Naive thymus-derived CD4-positive, alpha-beta T cell (primary cell): ENCODE data around the gene PLK5. TPM values are rescaled to one million over a fixed set of nuclear protein-coding genes. Genes with fewer than 3 reads are reported as not detected.
A peak's percentile ranks its signal among the peaks of the same experiment; 100 is the strongest.

Source experiments
- ATAC-seq: fragments of 150-1000 bp; cut with Tn5 transposase; 2 replicates; pipeline ENCODE4 v1.10.0; 2021; ENCODE audit warnings: mild to moderate bottlenecking, moderate library complexity
- CTCF ChIA-PET: fragments of 350-600 bp; sonication (Branson Sonifier 250); formaldehyde crosslinking; loops from one replicate; lab custom pipeline; 2021; ENCODE audit warnings: antibody characterized with exemption; lab: Charles Lee
- POLR2A ChIA-PET: fragments of 350-600 bp; sonication (Branson Sonifier 250); formaldehyde crosslinking; loops from one replicate; lab custom pipeline; 2021; ENCODE audit warnings: antibody characterized with exemption, inconsistent platforms; lab: Charles Lee
- DNase-seq, 9 donors: peaks; one replicate each; pipeline versions ENCODE4 v3.0.0 to v3.0.0-alpha.2; 2020 to 2022; ENCODE audit warnings: mixed read lengths in 1 of 9
- H3K27ac ChIP-seq: one replicate; pipeline ENCODE4 v1.7.0; 2013; ENCODE audit warnings: mild to moderate bottlenecking, low read depth, low read length, moderate library complexity
- H3K27me3 ChIP-seq, 2 donors: one replicate each; pipeline ENCODE4 v1.7.0; 2013; ENCODE audit warnings: low read length in 2 of 2, mild to moderate bottlenecking in 2 of 2, moderate library complexity in 2 of 2; ENCODE audit not compliant: control insufficient read depth in 2 of 2, insufficient read depth in 2 of 2
- H3K36me3 ChIP-seq, 3 experiments: 1 replicate in 2 of 3; 2 replicates in 1 of 3; pipeline ENCODE4 v1.7.0; 2013; ENCODE audit warnings: low read length in 3 of 3, mild to moderate bottlenecking in 3 of 3, moderate library complexity in 1 of 3; ENCODE audit not compliant: insufficient read depth in 3 of 3, control insufficient read depth in 2 of 3
- H3K4me1 ChIP-seq, 2 donors: one replicate each; pipeline ENCODE4 v1.7.0; 2013; ENCODE audit warnings: low read length in 2 of 2, mild to moderate bottlenecking in 2 of 2, moderate library complexity in 1 of 2; ENCODE audit not compliant: control insufficient read depth in 2 of 2, insufficient read depth in 2 of 2
- H3K4me3 ChIP-seq: 2 replicates; pipeline ENCODE4 v1.7.0; 2013; ENCODE audit warnings: mild to moderate bottlenecking, low read length
- H3K9me3 ChIP-seq, 3 experiments: 1 replicate in 2 of 3; 2 replicates in 1 of 3; pipeline ENCODE4 v1.7.0; 2013; ENCODE audit warnings: low read length in 3 of 3; ENCODE audit not compliant: control insufficient read depth in 2 of 3
- H3K27ac Mint-ChIP-seq, 9 donors: one replicate each; pipeline ENCODE4 v1.8.0; 2020 to 2022; ENCODE audit warnings: mixed read lengths in 9 of 9, mild to moderate bottlenecking in 8 of 9, moderate library complexity in 5 of 9, inconsistent platforms in 2 of 9
- H3K27me3 Mint-ChIP-seq, 5 donors: one replicate each; pipeline ENCODE4 v1.8.0; 2021 to 2022; ENCODE audit warnings: mixed read lengths in 5 of 5, mild to moderate bottlenecking in 1 of 5
- H3K36me3 Mint-ChIP-seq, 5 donors: one replicate each; pipeline ENCODE4 v1.8.0; 2020 to 2022; ENCODE audit warnings: mixed read lengths in 5 of 5, mild to moderate bottlenecking in 3 of 5, inconsistent platforms in 1 of 5
- H3K4me1 Mint-ChIP-seq, 7 donors: one replicate each; pipeline ENCODE4 v1.8.0; 2020 to 2022; ENCODE audit warnings: mixed read lengths in 7 of 7, mild to moderate bottlenecking in 3 of 7, inconsistent platforms in 1 of 7
- H3K4me3 Mint-ChIP-seq, 10 donors: one replicate each; pipeline ENCODE4 v1.8.0; 2020 to 2022; ENCODE audit warnings: mild to moderate bottlenecking in 10 of 10, mixed read lengths in 10 of 10, moderate library complexity in 6 of 10, inconsistent platforms in 2 of 10
- H3K9me3 Mint-ChIP-seq, 11 donors: one replicate each; pipeline ENCODE4 v1.8.0; 2020 to 2022; ENCODE audit warnings: mixed read lengths in 11 of 11, mild to moderate bottlenecking in 4 of 11, inconsistent platforms in 1 of 11, moderate library complexity in 1 of 11
- intact Hi-C, 2 donors: fragments of 100-400 bp; cut with micrococcal nuclease; formaldehyde crosslinking; loops; one replicate each; pipeline ENCODE4 v1.15.1; 2023
- polyA plus RNA-seq, 2 donors: library from polyadenylated mRNA; unstranded; fragments of 300-500 nt; fragmentation: Illumina TruSeq; gene quantifications; one replicate each; pipeline ENCODE4 v1.2.3, GENCODE V29; 2021
- total RNA-seq, 6 experiments: library from RNA in 5 of 6; stranded (reverse) in 5 of 6; gene quantifications; 1 replicate in 5 of 6; 2 replicates in 1 of 6; pipeline ENCODE4 v1.2.3 and lab custom pipeline; 2021 to 2026

The PLK5 gene
- total and polyA plus RNA-seq, 7 experiments from 2014 or later = not detected

DNA sequence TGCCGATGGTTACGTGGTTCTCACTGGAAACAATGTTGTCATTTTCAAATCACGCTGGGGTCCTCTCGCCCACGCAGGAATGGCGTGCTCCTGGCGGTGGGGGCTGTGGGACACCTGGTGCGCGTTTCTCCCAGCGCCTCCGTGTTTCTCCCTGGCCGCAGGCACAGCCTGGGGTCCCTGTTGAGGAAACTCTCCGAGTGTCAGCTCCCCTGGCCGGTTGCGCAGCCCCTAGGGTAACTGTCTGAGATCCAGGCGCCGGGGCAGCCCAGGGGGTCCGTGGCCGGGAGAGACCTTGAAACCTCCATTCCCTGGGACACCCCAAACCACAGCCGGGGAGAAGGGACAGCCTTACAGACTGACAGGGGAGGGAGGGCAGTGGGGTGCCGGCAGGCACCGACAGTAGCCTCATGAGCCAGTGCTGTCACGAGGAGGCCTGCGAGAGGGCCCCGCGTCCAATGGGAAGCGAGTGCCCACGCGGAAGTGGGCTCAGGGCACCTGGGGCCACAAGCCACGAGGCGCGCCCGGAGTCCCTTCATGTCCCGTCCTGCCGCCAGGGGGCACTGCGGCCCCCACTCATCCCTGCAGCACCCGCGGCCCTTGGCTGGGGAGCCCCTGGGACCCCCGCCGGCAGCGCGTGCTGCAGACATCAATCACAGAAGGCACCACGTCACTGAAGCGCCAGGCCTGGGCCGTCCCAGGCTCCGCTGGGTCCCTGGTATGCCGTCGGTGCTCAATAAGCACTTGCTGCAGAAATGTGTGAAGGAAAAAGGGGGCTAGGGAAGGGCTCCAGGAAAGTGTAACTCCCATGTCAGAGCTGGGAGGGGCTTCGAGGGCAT lies 20.6 kb upstream of the PLK5 start:
- H3K9me3 Mint-ChIP-seq = peaks cover 0 to 5% (median 0%) of the 10 kb centered on the region in 11 donors
- H3K27ac Mint-ChIP-seq = peak overlapping the region in 1 of 9 donors; percentile 12
- peaks cover 0 to 3% (median 0%) of the 10 kb centered on the region in 5 donors for H3K36me3 Mint-ChIP-seq
- ATAC-seq = peak; percentile 21
- Histone ChIP-seq H3K4me1 (peaks cover 4 to 6% of the 10 kb centered on the region in 2 donors), H3K4me3 (no peak overlapping the region), H3K27ac (no peak overlapping the region), H3K27me3 (peaks cover 0 to 5% of the 10 kb centered on the region in 2 donors), H3K9me3 (no peaks in the 10 kb centered on the region), H3K36me3 (no peaks in the 10 kb centered on the region)
- peak in 8 of 9 donors; percentile 50 to 80 (median 53) for DNase-seq
- H3K27me3 Mint-ChIP-seq = peaks cover 0 to 23% (median 4%) of the 10 kb centered on the region in 5 donors
- intact Hi-C loops = loop anchor here (1.0 kb wide), 2 partner anchors 10 to 11 kb away; partner anchors contain the start of gene ADAMTSL5 (in 1 of the 2)
- CTCF ChIA-PET = interaction anchor here (0.6 to 0.7 kb wide), 2 partner anchors 40 to 397 kb away, joined by 3 read pairs; no protein-coding TSS in a partner anchor
- POLR2A ChIA-PET = no interaction called here
- H3K4me3 Mint-ChIP-seq = peak overlapping the region in 2 of 10 donors; percentile 51 to 57
- peaks cover 7 to 12% (median 10%) of the 10 kb centered on the region in 7 donors for H3K4me1 Mint-ChIP-seq

DNA sequence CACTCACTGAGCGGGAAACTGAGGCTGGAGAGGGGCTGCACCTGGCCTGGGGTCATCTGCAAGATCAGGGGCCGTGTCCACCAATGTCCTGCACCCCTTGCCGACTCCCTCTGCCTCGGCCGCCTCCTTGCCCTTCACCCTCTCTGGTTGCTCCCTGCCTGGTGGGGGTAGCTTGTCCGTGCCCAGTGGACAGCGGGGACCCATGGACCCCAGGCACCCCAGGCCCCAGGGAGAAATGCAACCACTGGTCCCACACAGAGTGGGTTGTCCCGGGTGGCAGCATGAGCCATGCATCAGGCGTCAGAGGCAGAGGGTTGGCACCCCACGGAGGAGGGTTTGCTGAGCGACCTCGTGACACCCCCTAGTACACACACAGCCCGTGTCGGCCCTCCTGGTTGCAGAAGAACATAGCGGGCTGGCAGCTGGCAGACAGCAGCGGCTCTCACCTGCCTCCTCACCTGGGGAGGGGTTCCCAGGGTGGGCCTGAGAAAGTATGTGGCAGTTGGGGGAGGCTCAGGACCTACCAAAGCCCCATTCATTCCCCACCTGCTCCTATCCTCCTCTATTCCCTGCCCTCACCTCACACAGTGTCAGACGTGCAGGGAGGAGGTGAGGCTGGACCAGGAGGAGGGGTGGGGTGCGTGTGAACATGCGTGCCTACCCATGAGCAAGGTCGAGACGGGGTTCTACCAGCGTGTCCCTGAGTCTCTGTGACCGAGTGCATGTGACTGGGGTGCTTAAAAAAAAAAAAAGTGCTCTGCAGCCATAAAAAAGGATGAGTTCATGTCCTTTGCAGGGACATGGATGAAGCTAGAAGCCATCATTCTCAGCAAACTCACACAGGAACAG lies 19.7 kb upstream of the PLK5 start:
- Histone ChIP-seq H3K27ac (no peak overlapping the region), H3K27me3 (peaks cover 0 to 5% of the 10 kb centered on the region in 2 donors), H3K36me3 (no peaks in the 10 kb centered on the region), H3K4me3 (no peak overlapping the region), H3K9me3 (no peaks in the 10 kb centered on the region), H3K4me1 (peaks cover 4 to 6% of the 10 kb centered on the region in 2 donors)
- intact Hi-C loops = loop anchor here (1.0 kb wide), 2 partner anchors 9 to 10 kb away; partner anchors contain the start of gene ADAMTSL5 (in 1 of the 2)
- Mint-ChIP-seq H3K9me3 (peaks cover 0 to 5% (median 0%) of the 10 kb centered on the region in 11 donors), H3K4me3 (peak overlapping the region in 2 of 10 donors; percentile 25 to 33), H3K27ac (peak overlapping the region in 1 of 9 donors; percentile 34), H3K36me3 (peaks cover 0 to 3% (median 0%) of the 10 kb centered on the region in 5 donors), H3K4me1 (peaks cover 7 to 17% (median 15%) of the 10 kb centered on the region in 7 donors), H3K27me3 (peaks cover 0 to 26% (median 4%) of the 10 kb centered on the region in 5 donors)
- POLR2A ChIA-PET = interaction anchor here (0.6 kb wide), 1 partner anchor 83 kb away, joined by 5 read pairs; no protein-coding TSS in a partner anchor
- no peak for DNase-seq
- CTCF ChIA-PET = interaction anchor here (0.6 kb wide), 3 partner anchors 139 to 396 kb away, joined by 3 to 5 read pairs (median 3); no protein-coding TSS in a partner anchor
- no peak for ATAC-seq

DNA sequence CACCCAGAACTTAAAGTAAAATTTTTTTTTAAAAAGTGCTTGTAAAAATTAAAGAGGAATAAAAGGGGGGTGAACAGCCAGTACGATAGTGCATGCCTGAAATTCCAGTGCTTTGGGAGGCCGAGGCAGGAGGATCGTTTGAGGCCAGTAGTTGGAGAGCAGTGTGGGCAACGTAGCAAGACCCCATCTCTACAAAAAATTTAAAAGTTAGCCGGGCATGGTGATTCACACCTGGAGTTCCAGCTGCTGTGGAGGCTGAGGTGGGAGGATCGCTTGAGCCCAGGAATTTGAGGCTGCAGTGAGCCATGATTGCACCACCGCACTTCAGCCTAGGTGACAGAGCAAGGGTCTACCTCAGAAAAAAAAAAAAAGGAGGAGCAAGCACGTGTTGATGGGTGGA lies 18.9 kb upstream of the PLK5 start:
- CTCF ChIA-PET = interaction anchor here (0.6 to 1.0 kb wide), 3 partner anchors 14 to 280 kb away, joined by 3 to 5 read pairs (median 3); partner anchors contain the start of gene REEP6
- Histone ChIP-seq H3K4me1 (peaks cover 4 to 6% of the 10 kb centered on the region in 2 donors), H3K9me3 (no peaks in the 10 kb centered on the region), H3K4me3 (no peak overlapping the region), H3K27ac (no peak overlapping the region), H3K36me3 (no peaks in the 10 kb centered on the region), H3K27me3 (peaks cover 0 to 5% of the 10 kb centered on the region in 2 donors)
- intact Hi-C loops = no loop called here
- ATAC-seq (no peak), DNase-seq (no peak)
- Mint-ChIP-seq H3K4me1 (peaks cover 7 to 21% (median 18%) of the 10 kb centered on the region in 7 donors), H3K4me3 (peak overlapping the region in 1 of 10 donors; percentile 23), H3K27me3 (peaks cover 0 to 31% (median 4%) of the 10 kb centered on the region in 5 donors), H3K36me3 (peaks cover 0 to 3% (median 0%) of the 10 kb centered on the region in 5 donors), H3K27ac (peak overlapping the region in 2 of 9 donors; percentile 55 to 63), H3K9me3 (peaks cover 0 to 5% (median 0%) of the 10 kb centered on the region in 11 donors)
- POLR2A ChIA-PET = interaction anchor here (0.6 kb wide), 1 partner anchor 82 kb away, joined by 5 read pairs; no protein-coding TSS in a partner anchor

DNA sequence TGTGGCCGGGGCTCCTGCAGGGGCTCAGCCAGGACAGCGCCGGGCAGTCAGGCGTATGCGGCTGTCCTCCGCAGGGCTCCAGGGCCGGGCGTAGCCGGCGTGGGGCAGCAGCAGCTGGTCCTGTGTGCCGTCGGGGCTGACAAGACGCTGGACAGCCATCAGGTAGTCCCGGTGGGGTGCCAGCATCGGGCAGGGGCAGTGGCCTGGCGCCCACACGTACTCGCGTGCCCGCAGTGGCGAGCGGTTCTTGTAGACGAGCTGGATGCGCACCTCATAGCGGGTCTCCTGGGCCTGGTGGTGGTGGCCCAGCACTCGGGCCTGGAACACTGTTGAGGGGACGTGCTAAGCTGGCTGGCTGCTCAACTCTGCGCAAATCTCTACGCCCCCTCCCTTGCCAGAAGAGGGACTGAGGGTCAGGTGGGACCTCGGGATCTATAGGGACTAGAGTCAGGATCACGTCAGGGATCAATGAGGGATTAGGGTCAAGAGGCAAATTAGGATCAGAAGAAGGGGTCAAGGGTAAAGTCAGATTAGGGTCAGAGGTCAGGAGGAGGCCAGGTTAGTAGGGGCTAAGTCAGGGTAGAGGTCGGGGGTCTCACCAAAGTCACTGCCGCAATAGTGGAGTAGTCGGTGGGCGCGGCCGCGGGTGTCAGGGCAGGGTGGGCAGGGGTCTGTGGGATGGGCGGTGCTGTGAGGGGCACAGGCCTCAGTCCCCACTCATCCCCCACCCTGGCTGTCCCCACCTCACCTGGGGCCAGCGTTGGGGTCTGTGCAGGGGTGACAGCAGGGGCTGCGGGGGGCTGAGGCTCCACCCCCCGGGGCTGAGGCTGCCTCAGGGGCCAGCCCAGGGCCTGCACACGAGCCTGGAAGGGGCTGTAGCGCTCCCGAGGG lies 17.6 kb upstream of the PLK5 start:
- Mint-ChIP-seq H3K36me3 (peaks cover 0 to 3% (median 0%) of the 10 kb centered on the region in 5 donors), H3K4me3 (peak overlapping the region in 4 of 10 donors; percentile 39 to 54 (median 49)), H3K27me3 (peaks cover 0 to 40% (median 4%) of the 10 kb centered on the region in 5 donors), H3K27ac (peak overlapping the region in 4 of 9 donors; percentile 15 to 78 (median 62)), H3K9me3 (peaks cover 0 to 5% (median 0%) of the 10 kb centered on the region in 11 donors), H3K4me1 (peaks cover 7 to 29% (median 23%) of the 10 kb centered on the region in 7 donors)
- ATAC-seq = no peak
- H3K9me3 ChIP-seq = no peaks in the 10 kb centered on the region
- CTCF ChIA-PET = interaction anchor here (1.0 kb wide), 1 partner anchor 15 kb away, joined by 3 read pairs; the partner anchor contains the start of gene REEP6
- H3K27ac ChIP-seq = no peak overlapping the region
- H3K4me1 ChIP-seq = peaks cover 4 to 6% of the 10 kb centered on the region in 2 donors
- DNase-seq = no peak
- POLR2A ChIA-PET = no interaction called here
- H3K4me3 ChIP-seq = no peak overlapping the region
- intact Hi-C loops = no loop called here
- H3K36me3 ChIP-seq = no peaks in the 10 kb centered on the region
- H3K27me3 ChIP-seq = peaks cover 0 to 5% of the 10 kb centered on the region in 2 donors

DNA sequence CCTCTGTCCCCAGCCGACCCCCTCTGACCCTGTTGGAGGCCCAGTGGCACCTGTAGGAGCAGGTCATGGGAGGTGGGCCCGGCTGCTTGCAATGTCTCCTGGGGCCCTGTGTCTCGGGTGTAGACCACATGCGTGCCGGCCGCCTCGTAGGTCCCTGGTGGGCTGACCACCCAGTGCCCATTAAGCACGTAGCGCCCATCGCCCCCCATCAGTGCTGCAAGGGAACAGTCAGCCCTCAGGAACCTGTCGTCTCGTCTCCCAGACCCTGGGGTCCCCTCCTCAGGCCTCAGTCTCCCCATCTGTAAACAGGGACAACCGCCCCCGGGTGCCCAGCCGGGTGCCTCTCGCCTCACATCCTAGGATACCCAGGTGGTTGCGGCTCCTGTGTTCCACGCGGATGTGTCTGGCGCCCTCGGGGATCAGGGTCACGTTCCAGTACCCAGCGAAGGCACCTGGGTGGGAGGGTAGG lies 16.7 kb upstream of the PLK5 start:
- intact Hi-C loops = loop anchor here (1.0 kb wide), 4 partner anchors 17 to 100 kb away; partner anchors contain the start of genes PCSK4 (in 2 of the 2), C19orf25 (in 1 of the 2), DAZAP1 (in 1 of the 2) and MBD3 (in 1 of the 2)
- Mint-ChIP-seq H3K9me3 (peaks cover 0 to 5% (median 0%) of the 10 kb centered on the region in 11 donors), H3K27ac (peak overlapping the region in 5 of 9 donors; percentile 91 to 96 (median 94)), H3K36me3 (peaks cover 0 to 3% (median 0%) of the 10 kb centered on the region in 5 donors), H3K4me1 (peaks cover 7 to 36% (median 25%) of the 10 kb centered on the region in 7 donors), H3K27me3 (peaks cover 0 to 42% (median 4%) of the 10 kb centered on the region in 5 donors), H3K4me3 (peak overlapping the region in 5 of 10 donors; percentile 84 to 91 (median 87))
- H3K27ac ChIP-seq = peak overlapping the region; percentile 66
- DNase-seq = no peak
- H3K4me3 ChIP-seq = peak overlapping the region; percentile 48
- no peak for ATAC-seq
- no peaks in the 10 kb centered on the region for H3K36me3 ChIP-seq
- ChIA-PET CTCF (no interaction called here), POLR2A (no interaction called here)
- H3K4me1 ChIP-seq = peaks cover 4 to 12% of the 10 kb centered on the region in 2 donors
- H3K27me3 ChIP-seq = peaks cover 0 to 5% of the 10 kb centered on the region in 2 donors
- H3K9me3 ChIP-seq = no peaks in the 10 kb centered on the region
